Suprapubic skin (tissue), 4 donors: Measurements from ENCODE around the gene LRSAM1. TPM values are rescaled to one million over a fixed set of nuclear protein-coding genes. Genes with fewer than 3 reads are reported as not detected.

Source experiments
- DNase-seq, 2 donors: peaks; one replicate each; pipeline ENCODE4 v3.0.0-alpha.2; 2019; ENCODE audit warnings: low spot score in 2 of 2
- H3K27ac ChIP-seq: fragments of 200-600 bp; sonication (generic); one replicate; pipeline ENCODE4 v1.5.1; 2019
- H3K27me3 ChIP-seq: fragments of 200-600 bp; sonication (generic); one replicate; pipeline ENCODE4 v1.5.1; 2019
- H3K36me3 ChIP-seq: fragments of 200-600 bp; sonication (generic); one replicate; pipeline ENCODE4 v1.5.1; 2019
- H3K4me1 ChIP-seq: fragments of 200-600 bp; sonication (generic); one replicate; pipeline ENCODE4 v1.5.1; 2019
- H3K4me3 ChIP-seq: fragments of 200-600 bp; sonication (generic); one replicate; pipeline ENCODE4 v1.5.1; 2019; ENCODE audit warnings: mild to moderate bottlenecking
- H3K9me3 ChIP-seq: fragments of 200-600 bp; sonication (generic); one replicate; pipeline ENCODE4 v1.5.1; 2019
- CTCF ChIP-seq, 2 donors: fragments of 200-600 bp in 1 of 2; fragments of 450-650 bp in 1 of 2; sonication (generic) in 1 of 2; IDR thresholded peaks; one replicate each; pipeline ENCODE4 v1.5.1; 2016 to 2019; ENCODE audit warnings: antibody characterized with exemption in 2 of 2, mild to moderate bottlenecking in 1 of 2, moderate library complexity in 1 of 2
- EP300 ChIP-seq: sonication (generic); formaldehyde crosslinking; IDR thresholded peaks from one replicate; pipeline ENCODE4 v1.6.1; 2017; ENCODE audit warnings: antibody characterized with exemption
- POLR2A ChIP-seq, 2 donors: fragments of 450-650 bp; IDR thresholded peaks; one replicate each; pipeline ENCODE4 v1.6.1; 2017; ENCODE audit warnings: antibody characterized with exemption in 2 of 2, mild to moderate bottlenecking in 2 of 2, moderate library complexity in 2 of 2
- POLR2AphosphoS5 ChIP-seq, 3 donors: sonication (generic); formaldehyde crosslinking; IDR thresholded peaks; one replicate each; pipeline ENCODE4 v1.6.1; 2017; ENCODE audit warnings: antibody characterized with exemption in 3 of 3
- WGBS: methylation state at CpG from one replicate; pipeline ENCODE4 v1.1.5; 2018; 5-methylcytosine and 5-hydroxymethylcytosine counted together
- total RNA-seq, 4 donors: library from RNA; depleted of rRNA; stranded (reverse); fragments of >200 nt; gene quantifications; one replicate each; pipeline ENCODE4 v1.1.0, GENCODE V29; 2016

Gene LRSAM1
- total RNA-seq, 4 donors from 2014 or later, result 31.2 to 84.7 (median 37.2) TPM

GRCh38 chr9:127505396-127506116 lies 54.2 kb downstream of the LRSAM1 start:
- Histone ChIP-seq H3K27me3 (no peaks in the 10 kb centered on the region), H3K4me3 (no peak overlapping the region), H3K36me3 (peaks cover 86% of the 10 kb centered on the region), H3K4me1 (peaks cover 18% of the 10 kb centered on the region), H3K9me3 (no peaks in the 10 kb centered on the region), H3K27ac (peak overlapping the region; percentile 10)
- peak; percentile 33 to 53 for TF ChIP-seq CTCF (IDR thresholded peaks at IDR 0.05)
- TF ChIP-seq EP300, result no peak
- 81% methylated on average over 14 of the region's 16 CpGs for WGBS
- DNase-seq, result no peak

- peaks cover 86% of the 10 kb centered on the region for H3K36me3 ChIP-seq
- TF ChIP-seq EP300 (no peak), POLR2AphosphoS5 (IDR thresholded peaks at IDR 0.05) (no peak), POLR2A (IDR thresholded peaks at IDR 0.05) (no peak), CTCF (IDR thresholded peaks at IDR 0.05) (no peak)
- no peak for DNase-seq
- H3K27ac ChIP-seq, result peak overlapping the region; percentile 10
- H3K4me1 ChIP-seq, result peaks cover 18% of the 10 kb centered on the region
- H3K27me3 ChIP-seq, result no peaks in the 10 kb centered on the region
- no peak overlapping the region for H3K4me3 ChIP-seq
- no peaks in the 10 kb centered on the region for H3K9me3 ChIP-seq
- WGBS, result 82% methylated on average over 11 of the region's 12 CpGs
Observed at GRCh38 chr9:127506117-127506813, 55.0 kb downstream of the LRSAM1 start.

- Histone ChIP-seq H3K9me3 (no peaks in the 10 kb centered on the region), H3K27ac (no peak overlapping the region), H3K27me3 (no peaks in the 10 kb centered on the region), H3K36me3 (peaks cover 82% of the 10 kb centered on the region), H3K4me3 (no peak overlapping the region), H3K4me1 (peaks cover 18% of the 10 kb centered on the region)
- TF ChIP-seq POLR2AphosphoS5 (IDR thresholded peaks at IDR 0.05), result no peak
- TF ChIP-seq POLR2A (IDR thresholded peaks at IDR 0.05), result no peak
- no peak for TF ChIP-seq EP300
- TF ChIP-seq CTCF (IDR thresholded peaks at IDR 0.05), result no peak
- WGBS, result 94% methylated on average over 7 of the region's 42 CpGs
- no peak for DNase-seq
Observed at GRCh38 chr9:127506814-127507750, 55.8 kb downstream of the LRSAM1 start.

GRCh38 chr9:127507751-127508648 lies 56.7 kb downstream of the LRSAM1 start:
- peaks cover 86% of the 10 kb centered on the region for H3K36me3 ChIP-seq

More at GRCh38 chr9:127507751-127508648, 56.7 kb downstream of the LRSAM1 start:
- Histone ChIP-seq H3K27ac (no peak overlapping the region), H3K27me3 (no peaks in the 10 kb centered on the region), H3K4me1 (peaks cover 18% of the 10 kb centered on the region), H3K9me3 (no peaks in the 10 kb centered on the region), H3K4me3 (no peak overlapping the region)
- TF ChIP-seq CTCF (IDR thresholded peaks at IDR 0.05) (no peak), POLR2A (IDR thresholded peaks at IDR 0.05) (no peak), EP300 (no peak), POLR2AphosphoS5 (IDR thresholded peaks at IDR 0.05) (no peak)
- DNase-seq, result no peak
- WGBS, result no CpG with 5 or more reads among the region's 40 CpGs
